DMS153 (cell line): ENCODE results near the gene TGIF2LX.
"Not testable (repeated sequence)": the region's sequence is repeated elsewhere in the genome, so short reads cannot be mapped to it uniquely, and the experiment has no call there.

Source experiments
- DNase-seq: peaks from one replicate; lab custom pipeline; 2025; lab: John Stamatoyannopoulos, UW

Gene TGIF2LX

GRCh38 chrX:89921665-89922064, at the start of gene TGIF2LX:
Gene TGIF2LX (plus strand): TSS chrX:89921908. CDS start chrX:89922086, 178 bp downstream.
- peak; percentile 40 for DNase-seq

DNA sequence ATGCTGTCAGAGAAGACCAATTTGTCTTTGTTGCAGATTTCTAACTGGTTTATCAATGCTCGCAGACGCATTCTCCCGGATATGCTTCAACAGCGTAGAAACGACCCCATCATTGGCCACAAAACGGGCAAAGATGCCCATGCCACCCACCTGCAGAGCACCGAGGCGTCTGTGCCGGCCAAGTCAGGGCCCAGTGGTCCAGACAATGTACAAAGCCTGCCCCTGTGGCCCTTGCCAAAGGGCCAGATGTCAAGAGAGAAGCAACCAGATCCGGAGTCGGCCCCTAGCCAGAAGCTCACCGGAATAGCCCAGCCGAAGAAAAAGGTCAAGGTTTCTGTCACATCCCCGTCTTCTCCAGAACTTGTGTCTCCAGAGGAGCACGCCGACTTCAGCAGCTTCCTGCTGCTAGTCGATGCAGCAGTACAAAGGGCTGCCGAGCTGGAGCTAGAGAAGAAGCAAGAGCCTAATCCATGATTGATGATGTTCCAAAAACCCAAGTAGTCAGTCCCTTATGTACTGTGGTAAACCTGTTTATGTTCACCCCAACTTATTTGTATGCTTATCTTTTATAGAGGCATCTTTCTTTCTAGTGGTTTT, 728 bp downstream of the TGIF2LX start:
- DNase-seq, result not testable (repeated sequence)

DNA sequence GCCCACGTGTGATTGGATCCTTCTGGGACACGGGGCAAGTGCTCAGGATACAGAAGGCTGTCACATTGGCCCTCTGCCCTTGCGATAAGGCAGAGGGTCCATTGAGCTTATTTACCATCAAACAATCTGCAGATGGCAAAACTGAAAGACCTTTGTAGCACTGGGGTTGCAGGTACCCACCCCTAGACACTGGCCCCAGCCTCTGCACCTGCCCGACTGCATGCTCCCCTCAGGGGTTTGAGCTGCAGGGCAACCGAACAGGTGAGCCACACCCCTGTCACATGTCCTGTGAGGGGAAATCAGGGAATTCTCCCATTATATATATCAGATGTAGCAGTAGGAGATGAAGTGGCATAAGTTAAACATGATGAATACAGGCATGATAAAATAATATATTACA, 21.4 kb downstream of the TGIF2LX start:
- not testable (repeated sequence) for DNase-seq

DNA sequence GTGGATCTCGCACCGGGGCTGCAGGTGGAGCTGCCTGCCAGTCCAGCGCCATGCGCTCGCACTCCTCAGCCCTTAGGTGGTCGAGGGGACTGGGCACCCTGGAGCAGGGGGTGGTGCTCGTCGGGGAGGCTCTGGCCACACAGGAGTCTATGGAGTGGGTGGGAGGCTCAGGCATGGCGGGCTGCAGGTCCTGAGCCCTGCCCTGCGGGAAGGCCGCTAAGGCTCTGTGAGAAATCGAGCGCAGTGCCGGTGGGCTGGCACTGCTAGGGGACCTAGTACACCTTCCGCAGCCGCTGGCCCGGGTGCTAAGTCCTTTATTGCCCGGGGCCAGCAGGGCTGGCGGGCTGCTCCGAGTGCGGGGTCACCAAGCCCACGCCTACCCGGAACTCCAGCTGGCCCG, 43.9 kb downstream of the TGIF2LX start:
- DNase-seq, result not testable (repeated sequence)
